Loucy (cell line): ENCODE results near the gene NFATC3.

Experiments used
- H2AFZ ChIP-seq: fragments of 200-600 bp; sonication (generic); 2 replicates; pipeline ENCODE4 v1.6.0; 2016; ENCODE audit warnings: antibody characterized with exemption, mild to moderate bottlenecking, low read length, moderate library complexity
- H3F3A ChIP-seq: fragments of 200-600 bp; 2 replicates; pipeline ENCODE4 v1.6.0; 2016; ENCODE audit warnings: antibody characterized with exemption, low read depth, mild to moderate bottlenecking
- H3K27me3 ChIP-seq: fragments of 200-600 bp; sonication (generic); 2 replicates; pipeline ENCODE4 v1.6.1; 2014; ENCODE audit warnings: low read length, mild to moderate bottlenecking; ENCODE audit not compliant: insufficient read depth, poor library complexity, severe bottlenecking
- H3K36me3 ChIP-seq: fragments of 200-600 bp; sonication (generic); 2 replicates; pipeline ENCODE4 v1.6.1; 2016; ENCODE audit warnings: low read length; ENCODE audit not compliant: insufficient read depth
- H3K4me1 ChIP-seq: fragments of 200-600 bp; sonication (generic); 2 replicates; pipeline ENCODE4 v1.5.1; 2014; ENCODE audit warnings: low read length, mild to moderate bottlenecking; ENCODE audit not compliant: insufficient read depth, poor library complexity, severe bottlenecking
- H3K4me2 ChIP-seq: fragments of 200-600 bp; sonication (generic); 2 replicates; pipeline ENCODE4 v1.6.0; 2014; ENCODE audit warnings: antibody characterized with exemption, low read length, low read depth, mild to moderate bottlenecking; ENCODE audit not compliant: poor library complexity, severe bottlenecking
- H3K4me3 ChIP-seq: fragments of 200-600 bp; sonication (generic); 2 replicates; pipeline ENCODE4 v1.5.1; 2014; ENCODE audit warnings: low read length, mild to moderate bottlenecking, mixed read lengths; ENCODE audit not compliant: poor library complexity, severe bottlenecking
- H3K79me2 ChIP-seq: fragments of 200-600 bp; sonication (generic); 2 replicates; pipeline ENCODE4 v1.6.1; 2014; ENCODE audit warnings: low read length; ENCODE audit not compliant: insufficient read depth
- H3K9ac ChIP-seq: fragments of 200-600 bp; sonication (generic); 2 replicates; pipeline ENCODE4 v1.6.0; 2014; ENCODE audit warnings: mild to moderate bottlenecking, low read depth, low read length, moderate library complexity; ENCODE audit not compliant: poor library complexity, severe bottlenecking
- H3K9me2 ChIP-seq: fragments of 200-600 bp; sonication (generic); replicated peaks from 2 replicates; pipeline ENCODE4 v1.6.1; 2016; ENCODE audit warnings: low read depth, low read length, mixed read lengths
- H3K9me3 ChIP-seq: fragments of 200-600 bp; sonication (generic); 2 replicates; pipeline ENCODE4 v1.6.1; 2014; ENCODE audit warnings: mild to moderate bottlenecking, antibody characterized with exemption, low read length, low read depth; ENCODE audit not compliant: insufficient read depth
- H4K20me1 ChIP-seq: fragments of 200-600 bp; sonication (generic); 2 replicates; pipeline ENCODE4 v1.6.0; 2014; ENCODE audit warnings: antibody characterized with exemption, low read length, mild to moderate bottlenecking; ENCODE audit not compliant: insufficient read depth, poor library complexity, severe bottlenecking
- CTCF ChIP-seq: fragments of 200-600 bp; sonication (generic); conservative IDR thresholded peaks from 2 replicates; pipeline ENCODE4 v1.5.1; 2014; ENCODE audit warnings: mild to moderate bottlenecking, antibody characterized with exemption, low read length
- EZH2phosphoT487 ChIP-seq: fragments of 200-600 bp; IDR thresholded peaks from 2 replicates; pipeline ENCODE4 v1.6.1; 2018; ENCODE audit warnings: antibody characterized with exemption, mild to moderate bottlenecking, moderate library complexity, borderline replicate concordance

Gene NFATC3

GRCh38 chr16:68147444-68147843, 62.3 kb downstream of the NFATC3 start:
- peaks cover 74% of the 10 kb centered on the region for H4K20me1 ChIP-seq
- no peak overlapping the region for H2AFZ ChIP-seq
- no peaks in the 10 kb centered on the region for H3K9me3 ChIP-seq
- no peaks in the 10 kb centered on the region for H3K4me1 ChIP-seq
- H3K4me2 ChIP-seq = no peak overlapping the region
- H3K79me2 ChIP-seq = peaks cover 91% of the 10 kb centered on the region
- H3F3A ChIP-seq = no peaks in the 10 kb centered on the region
- H3K4me3 ChIP-seq = no peak overlapping the region
- H3K27me3 ChIP-seq = no peaks in the 10 kb centered on the region
- H3K9me2 ChIP-seq = no peaks in the 10 kb centered on the region
- H3K36me3 ChIP-seq = peaks cover 59% of the 10 kb centered on the region
- no peak overlapping the region for H3K9ac ChIP-seq
- TF ChIP-seq EZH2phosphoT487 = no peak
- no peak for TF ChIP-seq CTCF

- Histone ChIP-seq H3K4me1 (no peaks in the 10 kb centered on the region), H3K4me2 (no peak overlapping the region), H3K27me3 (no peaks in the 10 kb centered on the region), H3K9me3 (no peaks in the 10 kb centered on the region), H3K9ac (no peak overlapping the region), H3K36me3 (peaks cover 56% of the 10 kb centered on the region), H3K79me2 (peaks cover 85% of the 10 kb centered on the region), H3K4me3 (no peak overlapping the region), H3K9me2 (no peaks in the 10 kb centered on the region), H2AFZ (no peak overlapping the region), H3F3A (no peaks in the 10 kb centered on the region), H4K20me1 (peaks cover 60% of the 10 kb centered on the region)
- no peak for TF ChIP-seq CTCF
- no peak for TF ChIP-seq EZH2phosphoT487
Observed at GRCh38 chr16:68149596-68149995, 64.4 kb downstream of the NFATC3 start.

- TF ChIP-seq CTCF = no peak
- TF ChIP-seq EZH2phosphoT487 = no peak
- no peak overlapping the region for H3K4me3 ChIP-seq
- peaks cover 18% of the 10 kb centered on the region for H4K20me1 ChIP-seq
- H3F3A ChIP-seq = no peaks in the 10 kb centered on the region
- no peaks in the 10 kb centered on the region for H3K9me3 ChIP-seq
- H3K4me1 ChIP-seq = no peaks in the 10 kb centered on the region
- H3K9ac ChIP-seq = no peak overlapping the region
- peaks cover 72% of the 10 kb centered on the region for H3K36me3 ChIP-seq
- H3K27me3 ChIP-seq = no peaks in the 10 kb centered on the region
- H2AFZ ChIP-seq = no peak overlapping the region
- no peaks in the 10 kb centered on the region for H3K9me2 ChIP-seq
- no peak overlapping the region for H3K4me2 ChIP-seq
- H3K79me2 ChIP-seq = peaks cover 38% of the 10 kb centered on the region
Observed at GRCh38 chr16:68155425-68155824, 70.3 kb downstream of the NFATC3 start.
